Central memory CD8-positive, alpha-beta T cell (primary cell): ENCODE data around the gene PALM3.

Experiments
- ATAC-seq: fragments of 150-1000 bp; cut with Tn5 transposase; replicated peaks from 2 replicates; pipeline ENCODE4 v1.10.0; 2022; ENCODE audit warnings: mild to moderate bottlenecking, moderate FRiP score, moderate number of reproducible peaks; ENCODE audit not compliant: poor library complexity, severe bottlenecking; ENCODE audit errors: extremely low read depth
- DNase-seq, 2 donors: peaks; one replicate each; pipeline ENCODE4 v3.0.0; 2021; ENCODE audit warnings: low spot score in 2 of 2
- H3K27ac Mint-ChIP-seq: one replicate; pipeline ENCODE4 v1.8.0; 2022; ENCODE audit warnings: low read depth, mild to moderate bottlenecking, moderate library complexity, mixed read lengths
- H3K27me3 Mint-ChIP-seq: one replicate; pipeline ENCODE4 v1.8.0; 2022; ENCODE audit warnings: mixed read lengths
- H3K36me3 Mint-ChIP-seq: one replicate; pipeline ENCODE4 v1.8.0; 2022; ENCODE audit warnings: mild to moderate bottlenecking, moderate library complexity, mixed read lengths; ENCODE audit not compliant: insufficient read depth
- H3K4me1 Mint-ChIP-seq: one replicate; pipeline ENCODE4 v1.8.0; 2022; ENCODE audit warnings: mixed read lengths
- H3K4me3 Mint-ChIP-seq: one replicate; pipeline ENCODE4 v1.8.0; 2022; ENCODE audit warnings: mild to moderate bottlenecking, moderate library complexity, mixed read lengths
- H3K9me3 Mint-ChIP-seq: one replicate; pipeline ENCODE4 v1.8.0; 2022; ENCODE audit warnings: mixed read lengths

The PALM3 gene

GRCh38 chr19:14082675-14082960, 20.7 kb upstream of the PALM3 start:
- DNase-seq: no peak
- H3K4me3 Mint-ChIP-seq: peak overlapping the region; percentile 82
- ATAC-seq: no peak
- H3K9me3 Mint-ChIP-seq: no peaks in the 10 kb centered on the region
- no peaks in the 10 kb centered on the region for H3K27me3 Mint-ChIP-seq
- peaks cover 7% of the 10 kb centered on the region for H3K36me3 Mint-ChIP-seq
- peaks cover 11% of the 10 kb centered on the region for H3K4me1 Mint-ChIP-seq
- no peak overlapping the region for H3K27ac Mint-ChIP-seq

- H3K36me3 Mint-ChIP-seq: peaks cover 7% of the 10 kb centered on the region
- DNase-seq (no peak), ATAC-seq (peak; percentile 34)
- H3K27me3 Mint-ChIP-seq: no peaks in the 10 kb centered on the region
- H3K9me3 Mint-ChIP-seq: no peaks in the 10 kb centered on the region
- H3K27ac Mint-ChIP-seq: peak overlapping the region; percentile 94
- peaks cover 11% of the 10 kb centered on the region for H3K4me1 Mint-ChIP-seq
- H3K4me3 Mint-ChIP-seq: peak overlapping the region; percentile 82
Measured at GRCh38 chr19:14081797-14082674, 20.2 kb upstream of the PALM3 start.

GRCh38 chr19:14080887-14081796, 19.3 kb upstream of the PALM3 start:
- H3K4me3 Mint-ChIP-seq: peak overlapping the region; percentile 82
- H3K36me3 Mint-ChIP-seq: peaks cover 9% of the 10 kb centered on the region
- ATAC-seq (peak; percentile 96), DNase-seq (peak; percentile 100)
- H3K27ac Mint-ChIP-seq: peak overlapping the region; percentile 94
- H3K9me3 Mint-ChIP-seq: no peaks in the 10 kb centered on the region
- H3K4me1 Mint-ChIP-seq: peaks cover 11% of the 10 kb centered on the region
- no peaks in the 10 kb centered on the region for H3K27me3 Mint-ChIP-seq

- no peaks in the 10 kb centered on the region for H3K27me3 Mint-ChIP-seq
- no peak overlapping the region for H3K4me3 Mint-ChIP-seq
- DNase-seq: no peak
- no peaks in the 10 kb centered on the region for H3K9me3 Mint-ChIP-seq
- H3K36me3 Mint-ChIP-seq: peaks cover 21% of the 10 kb centered on the region
- no peak overlapping the region for H3K27ac Mint-ChIP-seq
- H3K4me1 Mint-ChIP-seq: peaks cover 26% of the 10 kb centered on the region
- no peak for ATAC-seq
Measured at GRCh38 chr19:14078411-14078810, 16.5 kb upstream of the PALM3 start.

GRCh38 chr19:14073925-14074838, 12.3 kb upstream of the PALM3 start:
- H3K36me3 Mint-ChIP-seq: peaks cover 14% of the 10 kb centered on the region
- H3K4me1 Mint-ChIP-seq: peaks cover 15% of the 10 kb centered on the region
- no peaks in the 10 kb centered on the region for H3K27me3 Mint-ChIP-seq
- no peaks in the 10 kb centered on the region for H3K9me3 Mint-ChIP-seq
- DNase-seq (no peak), ATAC-seq (peak; percentile 9)
- peak overlapping the region; percentile 97 for H3K27ac Mint-ChIP-seq
- peak overlapping the region; percentile 98 for H3K4me3 Mint-ChIP-seq

GRCh38 chr19:14073261-14073924, 11.5 kb upstream of the PALM3 start:
- Mint-ChIP-seq H3K27ac (peak overlapping the region; percentile 97), H3K27me3 (no peaks in the 10 kb centered on the region), H3K4me1 (peaks cover 15% of the 10 kb centered on the region), H3K36me3 (peaks cover 14% of the 10 kb centered on the region), H3K9me3 (no peaks in the 10 kb centered on the region), H3K4me3 (peak overlapping the region; percentile 98)
- DNase-seq (peak; percentile 70 to 72), ATAC-seq (peak; percentile 74)

- no peaks in the 10 kb centered on the region for H3K27me3 Mint-ChIP-seq
- H3K4me3 Mint-ChIP-seq: peak within 1 kb of the TSS; percentile 98
- peaks cover 14% of the 10 kb centered on the region for H3K36me3 Mint-ChIP-seq
- ATAC-seq: peak; percentile 10
- peaks cover 15% of the 10 kb centered on the region for H3K4me1 Mint-ChIP-seq
- DNase-seq: no peak
- no peaks in the 10 kb centered on the region for H3K9me3 Mint-ChIP-seq
- H3K27ac Mint-ChIP-seq: peak within 1 kb of the TSS; percentile 97
Measured at GRCh38 chr19:14072535-14073260, 10.8 kb upstream of the PALM3 start, which contains the start of gene MISP3. Gene MISP3, plus strand, starts transcription at chr19:14072786. Its CDS starts 524 bp downstream, at chr19:14073310.

GRCh38 chr19:14070268-14071050, 8.6 kb upstream of the PALM3 start:
- peaks cover 10% of the 10 kb centered on the region for H3K27me3 Mint-ChIP-seq
- ATAC-seq: no peak
- peak overlapping the region; percentile 43 for H3K4me3 Mint-ChIP-seq
- peak overlapping the region; percentile 55 for H3K27ac Mint-ChIP-seq
- peaks cover 15% of the 10 kb centered on the region for H3K4me1 Mint-ChIP-seq
- DNase-seq: no peak
- no peaks in the 10 kb centered on the region for H3K9me3 Mint-ChIP-seq
- H3K36me3 Mint-ChIP-seq: peaks cover 10% of the 10 kb centered on the region

GRCh38 chr19:14066134-14066533, 4.3 kb upstream of the PALM3 start:
- H3K9me3 Mint-ChIP-seq: no peaks in the 10 kb centered on the region

GRCh38 chr19:14063105-14063504, 1.2 kb upstream of the PALM3 start:
- no peak overlapping the region for H3K4me3 Mint-ChIP-seq
- H3K27ac Mint-ChIP-seq: no peak overlapping the region
- H3K27me3 Mint-ChIP-seq: peaks cover 46% of the 10 kb centered on the region
- DNase-seq: no peak
- peaks cover 2% of the 10 kb centered on the region for H3K36me3 Mint-ChIP-seq
- H3K9me3 Mint-ChIP-seq: no peaks in the 10 kb centered on the region
- H3K4me1 Mint-ChIP-seq: peaks cover 12% of the 10 kb centered on the region
- ATAC-seq: no peak

More at GRCh38 chr19:14066134-14066533, 4.3 kb upstream of the PALM3 start:
- ATAC-seq (no peak), DNase-seq (no peak)
- Mint-ChIP-seq H3K36me3 (no peaks in the 10 kb centered on the region), H3K27me3 (peaks cover 16% of the 10 kb centered on the region), H3K4me1 (no peaks in the 10 kb centered on the region), H3K4me3 (no peak overlapping the region), H3K27ac (no peak overlapping the region)

- DNase-seq (no peak), ATAC-seq (no peak)
- no peak overlapping the region for H3K27ac Mint-ChIP-seq
- H3K36me3 Mint-ChIP-seq: peaks cover 2% of the 10 kb centered on the region
- peaks cover 52% of the 10 kb centered on the region for H3K27me3 Mint-ChIP-seq
- H3K9me3 Mint-ChIP-seq: no peaks in the 10 kb centered on the region
- no peak overlapping the region for H3K4me3 Mint-ChIP-seq
- peaks cover 16% of the 10 kb centered on the region for H3K4me1 Mint-ChIP-seq
Measured at GRCh38 chr19:14062558-14062855, 631 bp upstream of the PALM3 start.
